ENCODE results near the gene TSBP1. TPM values are rescaled to one million over a fixed set of nuclear protein-coding genes. Genes with fewer than 3 reads are reported as not detected.
"Not testable (repeated sequence)": the region's sequence is repeated elsewhere in the genome, so short reads cannot be mapped to it uniquely, and the experiment has no call there.

Gene TSBP1
- total RNA-seq, 1 donor from 2014 or later: not detected

- DNase-seq (ENCODE audit: low spot score): no peak
These were observed 4.2 kb upstream of the TSBP1 start for GRCh38 chr6:32375739-32376529.

- DNase-seq (ENCODE audit: low spot score): no peak
These were observed 474 bp downstream of the TSBP1 start for GRCh38 chr6:32371229-32371628.

GRCh38 chr6:32370505-32370904, 1.2 kb downstream of the TSBP1 start:
- DNase-seq (ENCODE audit: low spot score): no peak

GRCh38 chr6:32369660-32370059, 2.0 kb downstream of the TSBP1 start:
- DNase-seq (ENCODE audit: low spot score): no peak

- DNase-seq (ENCODE audit: low spot score): no peak
These were observed 4.1 kb downstream of the TSBP1 start for GRCh38 chr6:32367644-32368043.

- not testable (repeated sequence) for DNase-seq (ENCODE audit: low spot score)
These were observed 12.5 kb downstream of the TSBP1 start for GRCh38 chr6:32359225-32359624.

- DNase-seq (ENCODE audit: low spot score): not testable (repeated sequence)
These were observed 13.2 kb downstream of the TSBP1 start for GRCh38 chr6:32358548-32358947.

GRCh38 chr6:32355018-32355417, 16.7 kb downstream of the TSBP1 start:
- no peak for DNase-seq (ENCODE audit: low spot score)

- DNase-seq (ENCODE audit: low spot score): no peak
These were observed 18.4 kb downstream of the TSBP1 start for GRCh38 chr6:32353348-32353747.

- no peak for DNase-seq (ENCODE audit: low spot score)
These were observed 31.5 kb downstream of the TSBP1 start for GRCh38 chr6:32340242-32340641.

GRCh38 chr6:32337186-32337805, 34.4 kb downstream of the TSBP1 start:
- no peak for DNase-seq (ENCODE audit: low spot score)

GRCh38 chr6:32332433-32332832, 39.3 kb downstream of the TSBP1 start:
- no peak for DNase-seq (ENCODE audit: low spot score)

- DNase-seq (ENCODE audit: low spot score): no peak
These were observed 42.6 kb downstream of the TSBP1 start for GRCh38 chr6:32329141-32329540.

- DNase-seq (ENCODE audit: low spot score): no peak
These were observed 44.6 kb downstream of the TSBP1 start for GRCh38 chr6:32327103-32327502.

- no peak for DNase-seq (ENCODE audit: low spot score)
These were observed 53.2 kb downstream of the TSBP1 start for GRCh38 chr6:32318501-32318900.

- no peak for DNase-seq (ENCODE audit: low spot score)
These were observed 54.2 kb downstream of the TSBP1 start for GRCh38 chr6:32317541-32317940.

- DNase-seq (ENCODE audit: low spot score): no peak
These were observed 57.7 kb downstream of the TSBP1 start for GRCh38 chr6:32313964-32314363.

GRCh38 chr6:32298632-32299336, 72.9 kb downstream of the TSBP1 start:
- DNase-seq (ENCODE audit: low spot score): no peak

- not testable (repeated sequence) for DNase-seq (ENCODE audit: low spot score)
These were observed 76.7 kb downstream of the TSBP1 start for GRCh38 chr6:32294980-32295379.

- no peak for DNase-seq (ENCODE audit: low spot score)
These were observed 77.1 kb downstream of the TSBP1 start for GRCh38 chr6:32294566-32294965.

- no peak for DNase-seq (ENCODE audit: low spot score)
These were observed 78.0 kb downstream of the TSBP1 start for GRCh38 chr6:32293695-32294094.

- DNase-seq (ENCODE audit: low spot score): no peak
These were observed 80.2 kb downstream of the TSBP1 start for GRCh38 chr6:32291543-32291942.
